Inflammatory macrophage (primary cell): ENCODE data around the gene TIFAB.
A peak's percentile ranks its signal among the peaks of the same experiment; 100 is the strongest.

Experiments
- DNase-seq, 2 donors: peaks; one replicate each; pipeline ENCODE4 v3.0.0-alpha.2; 2020 to 2022

TIFAB gene

DNA sequence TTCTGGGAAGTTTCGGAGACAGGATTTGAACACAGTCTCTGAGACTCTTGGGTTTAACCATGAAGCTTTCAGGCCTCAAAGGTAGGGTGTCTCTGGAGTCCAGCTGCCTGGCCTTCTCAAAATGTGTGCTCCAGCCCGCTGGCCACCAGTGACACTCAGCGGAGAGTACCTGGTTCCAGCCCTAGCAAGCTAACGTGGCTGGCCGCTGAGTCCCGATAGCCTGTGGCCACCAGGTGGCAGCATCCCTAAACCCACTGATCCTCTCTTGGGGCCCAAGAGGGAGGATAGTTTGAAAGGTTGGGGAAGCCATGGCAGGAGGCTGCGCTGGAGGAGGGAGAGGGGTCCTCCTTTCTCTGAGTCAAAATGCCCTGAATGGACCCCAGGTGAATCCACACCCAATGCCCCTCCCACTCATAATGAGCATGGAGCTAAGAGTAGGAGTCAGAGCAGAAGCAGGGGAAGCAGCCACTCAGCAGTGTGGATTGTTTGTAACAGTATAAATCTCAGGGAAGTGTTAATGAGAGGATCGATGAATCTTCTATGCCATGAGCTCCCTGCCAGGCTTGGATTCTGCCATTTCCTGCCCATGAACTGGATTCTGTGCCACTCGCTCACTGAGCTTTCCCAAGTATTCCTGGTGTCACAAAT, 5.4 kb upstream of the TIFAB start:
- peak; percentile 68 to 75 for DNase-seq

- peak; percentile 99 for DNase-seq
Observed at GRCh38 chr5:135456238-135457099, 4.3 kb upstream of the TIFAB start.

- DNase-seq: no peak
Observed at GRCh38 chr5:135455876-135456237, 3.7 kb upstream of the TIFAB start.

- DNase-seq: no peak
Observed at GRCh38 chr5:135454946-135455345, 2.8 kb upstream of the TIFAB start.

DNA sequence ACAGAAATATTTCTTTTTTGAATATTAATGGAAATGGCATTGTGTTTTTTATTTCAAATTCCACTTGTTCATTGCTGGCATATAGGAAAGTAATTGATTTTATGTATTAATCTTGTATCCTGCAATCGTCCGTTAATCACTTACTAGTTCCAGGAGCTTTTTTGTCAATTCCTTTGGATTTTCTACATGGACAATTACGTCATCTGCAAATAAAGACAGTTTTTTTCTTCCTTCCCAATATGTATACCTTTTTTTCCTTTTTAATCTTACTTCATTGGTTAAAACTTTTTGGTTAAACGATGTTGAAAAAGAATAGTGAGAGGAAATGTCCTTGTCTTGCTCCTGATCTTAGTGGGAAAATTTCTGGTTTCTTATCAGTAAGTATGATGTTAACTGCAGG, 1.5 kb upstream of the TIFAB start:
- DNase-seq: no peak

DNA sequence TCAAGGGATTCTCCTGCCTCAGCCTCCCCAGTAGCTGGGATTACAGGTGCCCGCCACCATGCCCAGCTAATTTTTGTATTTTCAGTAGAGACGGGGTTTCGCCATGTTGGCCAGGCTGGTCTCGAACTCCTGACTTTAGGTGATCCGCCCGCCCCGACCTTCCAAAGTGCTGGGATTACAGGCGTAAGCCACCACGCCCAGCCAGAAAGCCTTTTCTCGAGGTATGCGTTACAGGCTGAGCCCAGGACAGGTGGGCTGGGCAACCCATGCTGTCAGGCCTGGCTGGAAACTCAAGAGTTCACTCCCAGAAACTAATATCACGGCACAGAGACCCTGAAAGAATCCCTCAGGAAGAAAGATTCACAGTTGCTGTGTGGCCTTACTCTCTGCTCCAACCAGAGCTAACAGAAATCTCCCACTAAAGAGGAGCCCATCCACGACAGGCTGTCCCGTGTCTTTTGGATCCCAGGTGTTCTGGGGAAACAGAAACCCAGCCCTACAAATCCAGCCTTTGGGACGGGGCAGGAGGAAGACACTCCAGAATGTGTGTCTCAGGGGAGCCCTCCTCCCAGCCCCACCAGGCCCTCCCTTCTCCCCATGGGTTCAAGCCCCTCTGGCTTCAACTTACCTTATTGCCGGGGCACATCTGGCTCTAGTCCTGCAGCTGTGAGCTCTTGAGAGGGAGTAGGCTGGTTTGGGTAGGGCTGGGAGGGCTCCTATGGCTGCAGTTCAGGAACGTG, 400 bp downstream of the TIFAB start:
- DNase-seq: no peak

GRCh38 chr5:135450952-135451351, 1.2 kb downstream of the TIFAB start:
- DNase-seq: no peak

GRCh38 chr5:135450336-135450735, 1.8 kb downstream of the TIFAB start:
- DNase-seq: no peak

- DNase-seq: no peak
Observed at GRCh38 chr5:135449644-135450043, 2.5 kb downstream of the TIFAB start.

DNA sequence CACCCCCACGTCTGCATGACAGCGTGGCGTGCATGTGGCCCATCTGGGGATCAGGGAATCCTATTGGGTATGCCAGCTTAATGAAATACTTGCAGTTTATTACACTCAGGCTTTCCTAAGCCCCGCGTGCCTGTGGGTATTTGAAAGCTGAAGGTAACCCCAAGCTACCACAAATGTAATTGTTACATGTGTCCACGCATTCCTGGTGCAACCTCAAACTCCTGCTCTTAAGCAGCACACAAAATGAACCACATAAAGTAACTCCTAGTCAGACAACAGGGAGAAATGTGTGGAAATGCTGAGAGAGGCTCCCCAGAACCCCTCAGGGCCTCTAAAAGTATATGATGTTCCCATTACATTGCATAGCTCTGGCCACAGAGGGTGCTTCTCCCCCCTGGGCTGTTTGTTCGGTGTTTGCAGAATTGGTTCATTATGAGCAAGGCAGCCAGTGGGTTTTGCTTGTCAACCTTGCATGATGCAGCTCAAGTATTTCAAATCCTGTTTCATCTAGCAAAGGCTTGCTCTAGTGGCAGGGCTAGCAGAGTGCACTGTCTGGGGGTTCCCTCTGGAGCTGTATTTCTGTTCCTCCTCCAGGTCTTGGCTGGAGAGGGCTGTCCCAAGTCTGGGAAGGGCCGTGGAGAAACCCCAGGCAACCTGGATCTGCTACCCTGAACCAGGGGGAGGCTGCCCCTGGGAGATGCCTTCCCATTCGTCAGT, 3.2 kb downstream of the TIFAB start:
- peak in 1 of 2 donors; percentile 46 for DNase-seq

- no peak for DNase-seq
Observed at GRCh38 chr5:135448071-135448739, 3.9 kb downstream of the TIFAB start.

- DNase-seq: no peak
Observed at GRCh38 chr5:135447298-135447929, 4.7 kb downstream of the TIFAB start, which contains the start of gene DCANP1. Gene DCANP1, minus strand, starts transcription at chr5:135447348. Its CDS starts 240 bp downstream, at chr5:135447108.

DNA sequence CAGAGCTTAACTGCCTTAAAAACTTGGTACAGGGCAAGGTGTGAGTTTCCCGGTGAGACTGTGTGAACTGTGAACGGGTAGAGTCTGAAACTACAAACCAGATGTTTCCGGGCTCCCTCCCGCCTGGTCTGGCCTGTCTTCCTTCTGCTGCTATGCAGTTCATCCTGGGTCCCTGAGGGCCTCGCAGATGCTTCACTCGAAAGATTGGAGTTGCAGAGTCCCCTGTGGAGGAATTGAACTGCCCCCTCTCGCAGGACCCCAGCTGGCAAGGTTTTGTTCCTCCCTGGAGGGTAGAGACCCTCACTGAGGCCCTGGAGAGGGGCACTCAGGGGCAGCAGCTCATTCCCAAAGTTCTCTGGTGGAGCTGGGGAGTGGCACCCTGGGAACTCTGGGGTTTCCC, 5.5 kb downstream of the TIFAB start:
- no peak for DNase-seq

GRCh38 chr5:135446206-135446605, 5.9 kb downstream of the TIFAB start:
- DNase-seq: no peak

DNA sequence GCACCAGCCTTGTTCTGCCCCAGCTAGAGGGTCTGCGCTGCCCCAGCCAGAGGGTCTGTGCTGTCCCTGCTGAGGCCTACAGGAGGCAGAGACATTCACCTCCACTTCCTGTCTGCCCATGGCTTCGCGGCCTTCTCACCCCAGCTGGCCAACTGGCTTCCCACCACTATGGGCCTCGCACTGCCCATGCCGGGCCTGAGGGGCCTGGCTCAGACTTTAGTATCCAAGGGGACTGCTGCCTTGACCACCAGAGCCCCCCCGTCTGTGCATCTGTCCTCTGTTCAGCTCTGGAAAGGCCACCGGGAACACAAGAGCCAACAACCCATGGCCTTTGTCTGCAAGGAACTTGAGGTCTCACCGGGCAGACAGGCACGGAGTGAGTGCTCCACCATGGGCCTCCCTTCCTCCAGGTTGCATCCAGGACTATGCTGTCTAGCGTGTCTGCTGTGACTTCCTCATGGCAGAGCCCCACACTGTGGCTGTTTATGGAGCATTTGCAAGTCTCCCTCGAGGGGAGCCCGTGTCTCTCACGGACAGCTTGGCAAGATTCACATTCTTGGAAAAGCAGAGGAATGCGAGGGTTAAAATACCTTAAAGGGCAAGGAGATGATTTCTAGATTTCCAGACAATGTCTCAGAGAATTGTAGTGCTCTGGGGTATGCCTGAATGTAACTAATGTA, 6.7 kb downstream of the TIFAB start:
- peak; percentile 28 to 55 for DNase-seq

- no peak for DNase-seq
Observed at GRCh38 chr5:135444881-135445280, 7.3 kb downstream of the TIFAB start.

GRCh38 chr5:135444360-135444759, 7.8 kb downstream of the TIFAB start:
- DNase-seq: peak; percentile 42 to 60

DNA sequence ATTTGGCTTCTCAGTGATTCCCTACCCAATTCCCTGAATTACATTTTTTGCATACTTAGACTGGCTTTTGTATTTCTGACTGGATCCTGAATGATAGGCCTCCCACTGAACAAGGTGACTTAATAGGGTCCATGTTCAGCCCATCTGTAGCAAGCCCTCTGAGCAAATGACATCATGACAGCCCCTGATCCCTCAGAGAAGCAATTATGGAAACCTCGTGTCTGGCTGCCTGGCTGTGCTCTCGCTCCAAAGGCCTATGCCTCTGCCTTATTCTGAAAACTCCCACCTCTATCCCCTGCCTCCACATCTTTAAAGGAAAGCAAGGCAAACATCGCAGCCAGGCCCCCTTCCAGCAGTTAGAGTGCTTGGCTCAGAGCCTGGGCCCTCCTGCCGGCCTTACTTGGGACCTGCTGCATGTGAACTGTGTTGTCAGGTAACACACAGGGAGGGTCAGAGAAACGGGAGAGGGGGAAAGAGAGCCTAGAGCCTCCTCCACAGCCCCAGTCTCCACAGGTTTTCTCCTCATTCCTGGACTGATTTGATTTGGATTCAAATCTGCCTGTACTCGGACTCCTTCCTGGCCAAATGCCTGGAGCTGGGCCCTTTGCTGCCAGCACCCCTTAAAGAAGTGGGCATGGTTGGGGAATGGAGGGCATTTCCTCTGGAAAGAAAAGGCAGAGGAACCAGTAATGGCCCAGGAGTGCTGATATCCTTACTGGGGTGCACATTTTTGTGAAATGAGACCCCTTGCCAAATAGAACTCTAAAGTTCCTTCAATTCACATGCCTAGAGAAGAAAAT, 8.8 kb downstream of the TIFAB start:
- DNase-seq: no peak

DNA sequence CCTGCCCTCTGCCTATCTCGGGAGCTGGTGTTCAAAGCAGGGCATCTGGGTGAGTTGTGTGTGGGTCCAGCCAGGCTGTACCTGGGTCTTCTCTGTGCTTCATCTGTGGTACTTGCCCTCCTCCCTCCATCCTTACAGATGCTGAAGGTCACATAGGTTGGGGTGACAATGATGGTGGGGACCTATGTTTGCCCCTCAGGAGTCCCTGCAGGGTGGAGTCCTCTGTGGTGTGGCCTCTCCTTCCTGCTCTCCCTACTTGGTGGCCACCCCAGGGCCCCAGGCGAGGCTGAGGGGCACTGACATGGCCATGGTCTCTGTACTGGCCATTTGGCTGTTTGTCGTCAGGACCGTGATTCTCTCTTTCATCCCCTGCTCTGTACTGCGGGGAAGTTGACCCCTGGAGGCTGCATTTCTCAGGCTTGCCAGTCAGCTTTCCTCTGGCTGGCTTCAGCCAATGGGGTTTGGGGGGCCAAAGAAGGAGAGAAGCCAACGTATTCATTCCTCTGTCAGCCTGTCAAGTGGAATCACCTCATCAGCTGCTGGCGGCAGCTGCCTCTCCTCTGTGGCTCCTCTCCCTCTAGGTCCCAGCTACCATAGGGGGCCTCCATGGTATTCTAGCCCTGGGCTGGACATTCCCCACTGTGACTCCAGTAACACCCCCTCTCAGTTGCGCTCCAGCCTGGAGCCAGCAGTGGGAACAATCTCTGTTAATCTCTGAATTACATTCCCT, 9.6 kb downstream of the TIFAB start:
- no peak for DNase-seq
